ENCODE measurements around the gene ADK.
"Not testable (repeated sequence)": the region's sequence is repeated elsewhere in the genome, so short reads cannot be mapped to it uniquely, and the experiment has no call there.

ADK gene

DNA sequence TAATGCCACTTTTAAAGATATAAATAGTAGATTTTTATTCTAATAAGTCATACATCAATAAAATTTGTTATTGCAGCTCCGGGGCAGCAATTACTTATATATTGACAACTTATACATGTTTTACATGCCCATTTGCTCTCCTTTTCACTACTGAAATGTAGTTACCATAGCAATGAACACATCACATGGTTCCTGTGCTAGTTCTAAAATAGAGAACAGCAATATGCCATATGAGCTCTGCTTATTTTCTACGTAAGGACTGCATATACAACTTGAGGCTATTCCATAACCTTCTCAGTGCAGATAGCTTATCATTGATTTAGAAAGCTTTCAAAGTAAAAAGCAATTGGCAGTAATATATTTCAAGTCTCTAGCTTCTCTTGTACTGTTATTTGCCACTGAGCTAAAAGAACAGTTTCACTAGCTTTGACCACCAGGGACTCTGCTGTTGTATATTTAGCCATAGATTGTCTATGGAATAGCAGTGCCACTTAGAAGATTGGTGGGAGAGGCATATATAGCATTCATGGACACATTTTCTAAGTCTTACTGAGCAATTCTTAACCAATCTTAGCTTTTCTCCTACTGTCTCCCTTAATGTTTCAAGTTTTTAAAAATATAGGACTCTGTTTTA lies 405.2 kb downstream of the ADK start:
- no peak for DNase-seq (ENCODE audit: low read depth)

DNA sequence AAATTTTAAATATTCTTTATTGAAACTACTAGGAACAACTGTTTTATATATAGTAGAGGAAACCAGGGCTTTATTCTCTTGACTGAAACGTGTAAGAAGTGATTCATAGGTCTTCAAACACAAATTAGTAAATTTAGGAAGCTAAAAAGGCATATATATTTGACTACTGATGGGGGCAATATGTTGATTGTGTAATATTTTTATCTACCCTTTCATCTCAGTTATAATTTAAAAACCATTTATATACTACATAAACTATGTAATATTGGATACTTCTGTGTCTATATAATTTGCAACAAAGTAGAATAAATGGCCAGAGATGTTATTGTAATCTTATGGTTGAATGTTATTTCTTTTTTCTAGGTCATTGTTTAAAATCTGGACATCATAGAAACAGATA lies 406.1 kb downstream of the ADK start:
- DNase-seq (ENCODE audit: low read depth): no peak

DNA sequence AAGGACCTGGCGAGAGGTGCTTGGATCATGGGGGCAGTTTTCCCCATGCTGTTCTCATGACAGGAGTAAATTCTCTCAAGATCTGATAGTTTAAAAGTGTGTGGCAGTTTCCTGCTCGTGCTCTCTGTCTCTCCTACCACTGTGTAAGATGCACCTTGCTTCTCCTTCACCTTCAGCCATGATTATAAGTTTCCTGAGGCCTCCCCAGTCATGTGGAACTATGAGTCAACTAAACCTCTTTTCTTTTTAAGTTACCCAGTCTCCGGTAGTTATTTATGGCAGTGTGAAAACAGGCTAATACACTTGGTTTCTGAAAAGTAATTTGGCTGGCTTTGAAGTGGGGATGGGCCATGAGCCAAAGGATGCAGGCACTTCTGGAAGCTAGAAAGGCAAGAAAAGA lies 407.4 kb downstream of the ADK start:
- DNase-seq (ENCODE audit: low read depth): no peak

DNA sequence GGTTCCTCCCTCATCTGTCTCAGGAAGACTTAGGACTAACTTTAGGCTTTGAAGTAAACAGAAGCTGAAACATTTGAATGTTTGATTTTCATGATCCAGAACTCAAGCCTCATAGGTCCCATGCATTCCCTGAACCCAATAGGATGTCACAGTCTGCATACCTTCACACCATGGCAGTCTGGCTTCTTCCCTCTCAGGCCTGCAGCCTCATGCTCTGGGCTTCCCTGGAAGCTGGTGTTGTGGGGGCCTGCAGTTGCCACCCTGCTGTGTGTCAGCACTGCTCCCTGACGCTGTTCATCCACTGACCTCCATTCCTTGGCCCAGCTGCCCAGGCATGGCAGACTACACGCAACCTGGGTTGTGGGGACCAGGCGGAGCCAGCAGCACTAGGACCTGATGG lies 407.9 kb downstream of the ADK start:
- no peak for DNase-seq (ENCODE audit: low read depth)

DNA sequence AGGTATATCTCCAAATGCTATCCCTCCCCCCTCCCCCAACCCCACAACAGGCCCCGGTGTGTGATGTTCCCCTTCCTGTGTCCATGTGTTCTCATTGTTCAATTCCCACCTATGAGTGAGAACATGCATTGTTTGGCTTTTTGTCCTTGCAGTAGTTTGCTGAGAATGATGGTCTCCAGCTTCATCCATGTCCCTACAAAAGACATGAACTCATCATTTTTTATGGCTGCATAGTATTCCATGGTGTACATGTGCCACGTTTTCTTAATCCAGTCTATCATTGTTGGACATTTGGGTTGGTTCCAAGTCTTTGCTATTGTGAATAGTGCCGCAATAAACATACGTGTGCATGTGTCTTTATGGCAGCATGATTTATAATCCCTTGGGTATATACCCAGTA lies 417.9 kb downstream of the ADK start:
- DNase-seq (ENCODE audit: low read depth): not testable (repeated sequence)

DNA sequence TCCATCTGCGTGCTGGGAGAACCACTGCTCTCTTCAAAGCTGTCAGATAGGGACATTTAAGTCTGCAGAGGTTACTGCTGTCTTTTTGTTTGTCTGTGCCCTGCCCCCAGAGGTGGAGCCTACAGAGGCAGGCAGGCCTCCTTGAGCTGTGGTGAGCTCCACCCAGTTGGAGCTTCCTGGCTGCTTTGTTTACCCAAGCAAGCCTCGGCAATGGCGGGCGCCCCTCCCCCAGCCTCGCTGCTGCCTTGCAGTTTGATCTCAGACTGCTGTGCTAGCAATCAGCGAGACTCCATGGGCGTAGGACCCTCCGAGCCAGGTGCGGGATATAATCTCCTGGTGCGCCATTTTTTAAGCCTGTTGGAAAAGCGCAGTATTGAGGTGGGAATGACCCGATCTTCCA lies 422.5 kb downstream of the ADK start:
- DNase-seq (ENCODE audit: low read depth): not testable (repeated sequence)

DNA sequence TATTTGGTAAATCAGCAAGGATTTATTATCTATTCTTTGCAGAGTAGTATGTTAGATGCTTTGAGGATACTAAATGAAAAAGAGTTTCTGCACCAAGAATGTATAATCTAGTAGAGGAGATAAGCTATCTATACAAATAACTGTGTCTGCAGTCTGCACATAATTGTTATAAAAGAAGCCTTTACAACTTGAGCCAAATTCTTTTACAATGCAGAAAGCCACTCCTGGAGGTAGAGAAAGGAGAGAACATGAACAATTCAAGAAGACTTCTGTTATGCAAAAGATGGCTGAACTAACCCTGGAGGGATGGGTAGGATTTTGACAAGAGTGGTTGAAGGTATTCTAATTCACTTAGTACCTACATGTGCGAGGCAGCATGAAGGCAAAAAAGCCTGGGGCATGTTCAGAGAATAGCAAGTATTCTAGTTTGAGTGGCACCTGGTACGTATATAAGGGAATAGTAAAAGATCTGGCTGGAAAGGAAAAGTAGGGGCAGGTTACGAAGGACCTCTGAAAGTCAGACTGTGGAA lies 424.2 kb downstream of the ADK start:
- DNase-seq (ENCODE audit: low read depth): no peak

DNA sequence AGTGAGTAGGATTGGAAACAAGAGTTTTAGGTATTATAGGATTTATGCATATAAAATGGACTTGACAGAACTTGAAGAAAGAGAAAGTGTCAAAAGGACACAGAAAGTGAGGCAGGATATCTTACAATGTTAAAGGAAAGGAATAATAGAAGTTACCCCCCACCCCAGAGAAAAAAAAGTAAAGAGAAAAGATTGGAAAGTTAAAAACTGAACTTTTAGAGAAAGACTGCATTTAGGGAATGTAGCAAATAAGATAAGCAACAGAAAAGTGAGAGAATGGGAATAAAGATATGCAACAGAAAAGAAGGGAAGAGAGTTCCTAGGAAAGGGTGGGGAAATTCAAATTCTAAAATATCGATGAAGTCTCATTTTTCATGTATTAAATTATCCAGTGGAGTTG lies 424.9 kb downstream of the ADK start:
- DNase-seq (ENCODE audit: low read depth): no peak

DNA sequence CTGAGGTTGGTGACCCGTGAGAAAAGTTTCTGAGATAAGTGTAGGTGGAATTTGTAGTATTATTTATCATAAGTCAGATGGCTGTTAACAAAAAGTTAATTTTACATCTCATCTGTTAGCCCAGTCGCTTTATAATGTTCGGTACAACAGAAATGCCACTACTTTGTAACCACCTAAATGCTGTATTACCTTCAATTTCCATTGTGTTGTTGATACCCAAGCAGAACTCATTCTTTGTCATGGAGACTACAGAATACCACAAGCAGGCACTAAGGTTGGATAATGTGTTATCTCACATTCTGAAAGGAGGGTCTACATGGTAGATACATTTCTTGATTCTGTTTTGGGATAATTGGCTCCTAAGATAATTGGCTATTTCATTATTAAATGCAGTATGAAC lies 425.6 kb downstream of the ADK start:
- DNase-seq (ENCODE audit: low read depth): no peak

DNA sequence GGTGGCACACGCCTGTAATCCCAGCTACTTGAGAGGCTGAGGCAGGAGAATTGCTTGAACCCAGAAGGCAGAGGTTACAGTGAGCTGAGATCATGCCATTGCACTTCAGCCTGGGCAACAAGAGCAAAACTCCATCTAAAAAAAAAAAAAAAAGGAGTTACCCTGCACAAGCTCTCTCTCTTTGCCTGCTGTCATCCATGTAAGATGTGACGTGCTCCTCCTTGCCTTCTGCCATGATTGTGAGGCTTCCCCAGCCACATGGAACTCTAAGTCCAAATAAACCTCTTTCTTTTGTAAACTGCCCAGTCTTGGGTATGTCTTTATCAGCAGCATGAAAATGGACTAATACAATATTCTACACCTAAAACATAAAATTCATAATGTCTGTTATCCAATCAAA lies 429.4 kb downstream of the ADK start:
- not testable (repeated sequence) for DNase-seq (ENCODE audit: low read depth)

DNA sequence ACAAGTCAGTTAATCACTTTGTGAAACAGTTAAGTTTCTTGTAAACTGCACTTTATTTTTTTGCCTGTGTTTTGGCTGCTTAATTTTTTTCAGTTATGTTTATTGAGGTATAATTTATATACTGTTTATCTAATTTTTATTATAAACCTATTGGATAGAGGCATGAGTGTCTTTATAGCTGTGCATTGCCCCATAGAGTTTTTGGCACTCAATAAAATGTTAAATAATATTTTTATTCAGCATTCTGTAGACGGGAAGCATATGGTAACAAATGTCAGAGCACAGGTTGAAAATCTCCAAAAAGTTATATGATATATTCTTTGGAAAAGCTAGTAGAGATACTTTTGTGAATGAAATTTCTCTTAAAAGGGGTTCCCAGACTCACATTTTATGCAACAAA lies 431.5 kb downstream of the ADK start:
- DNase-seq (ENCODE audit: low read depth): no peak

DNA sequence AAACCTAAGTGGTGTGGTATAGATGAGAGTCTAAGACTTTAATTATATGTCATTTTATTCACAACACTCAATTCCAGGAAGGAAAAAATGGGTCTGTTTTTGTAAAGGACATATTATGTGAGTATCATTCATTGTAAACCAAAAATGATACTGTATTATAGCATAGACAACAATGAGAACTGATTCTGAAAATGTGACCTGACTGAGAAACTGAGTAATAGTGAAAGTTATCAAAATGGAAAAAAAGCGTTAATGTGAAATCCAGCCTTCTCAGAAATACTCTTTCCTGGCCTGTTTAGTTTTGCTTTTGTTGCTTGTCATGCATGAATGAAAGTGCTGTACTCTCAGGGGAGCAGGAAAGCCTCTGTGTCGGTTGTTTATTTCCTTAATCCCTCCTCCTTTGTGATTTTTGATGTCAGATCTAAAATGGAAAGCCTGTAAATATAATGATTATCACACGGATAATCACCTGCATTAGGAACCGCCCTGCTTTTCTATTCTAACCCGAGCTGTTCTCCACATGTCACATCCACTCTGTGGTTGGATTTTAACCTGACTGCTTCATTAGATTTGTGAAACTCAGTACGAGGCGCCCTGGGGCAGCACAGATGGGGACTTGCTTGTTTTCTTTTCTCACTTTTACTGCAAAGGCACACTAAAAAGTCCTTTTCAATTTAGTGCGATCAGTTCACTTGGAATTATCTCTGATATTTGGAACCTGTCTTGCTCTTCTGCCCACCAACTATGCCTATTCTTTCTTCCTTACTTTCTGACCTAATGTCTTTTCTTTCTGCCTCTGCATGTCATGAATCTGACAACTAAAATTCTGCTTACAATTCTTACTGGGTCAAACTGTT lies 434.4 kb downstream of the ADK start:
- DNase-seq (ENCODE audit: low read depth): peak; percentile 12

DNA sequence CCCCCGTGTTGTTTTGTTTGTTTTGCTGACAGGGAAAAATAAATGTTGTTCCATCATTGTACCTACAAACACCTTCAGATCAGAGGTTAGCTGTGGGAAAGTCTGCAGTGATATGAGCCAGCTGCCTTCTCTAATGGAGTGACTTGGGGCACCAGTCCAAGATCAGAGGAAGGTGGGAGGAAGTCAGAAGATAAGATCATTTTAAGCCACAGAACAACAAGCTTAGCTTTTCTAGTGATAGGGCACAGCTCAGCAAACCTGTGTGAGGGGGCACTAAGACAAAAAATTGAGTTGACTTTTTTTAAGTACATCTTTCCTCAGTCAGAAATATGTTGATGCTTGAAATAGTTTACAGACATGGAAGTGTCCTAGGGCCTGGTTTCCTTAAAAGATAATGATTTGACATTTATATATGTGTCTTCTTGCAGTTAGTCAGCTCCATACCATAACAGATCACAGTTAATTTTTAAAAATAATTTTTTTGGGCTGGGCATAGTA lies 435.1 kb downstream of the ADK start:
- DNase-seq (ENCODE audit: low read depth): no peak

DNA sequence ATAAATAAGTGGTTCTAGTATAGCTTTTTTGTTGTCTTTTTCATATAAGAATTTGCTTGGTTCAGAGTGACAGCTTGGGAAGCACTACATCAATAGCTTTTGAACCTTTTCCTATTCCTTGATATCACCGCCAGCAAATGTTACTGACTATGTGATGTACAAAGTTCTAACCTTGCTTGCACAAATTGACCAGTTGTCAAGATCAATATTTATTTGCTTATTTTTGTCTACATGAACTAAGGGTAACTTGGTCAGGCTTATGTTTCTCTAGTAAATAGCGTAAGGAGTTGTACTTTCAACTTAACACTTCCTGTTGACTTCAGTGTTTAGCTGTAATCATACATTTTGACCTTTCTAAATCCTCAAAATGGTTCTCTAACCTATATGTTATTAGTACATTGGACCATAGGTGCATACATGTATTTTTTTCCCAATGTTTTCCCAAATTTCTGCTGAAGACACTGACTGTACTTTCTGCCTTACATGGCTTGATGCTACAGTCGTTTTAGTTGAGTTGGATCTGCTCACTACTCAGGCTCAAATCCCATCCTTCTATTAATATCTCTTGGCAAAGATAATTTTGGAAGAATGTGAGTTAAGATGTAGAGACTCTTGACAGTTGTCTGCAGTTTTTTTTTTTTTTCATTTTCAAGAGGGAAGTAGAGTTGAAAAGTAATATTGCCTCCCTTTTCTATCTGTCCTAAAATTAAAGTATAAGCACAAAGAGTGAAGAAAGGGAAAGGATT lies 436.3 kb downstream of the ADK start:
- DNase-seq (ENCODE audit: low read depth): no peak

DNA sequence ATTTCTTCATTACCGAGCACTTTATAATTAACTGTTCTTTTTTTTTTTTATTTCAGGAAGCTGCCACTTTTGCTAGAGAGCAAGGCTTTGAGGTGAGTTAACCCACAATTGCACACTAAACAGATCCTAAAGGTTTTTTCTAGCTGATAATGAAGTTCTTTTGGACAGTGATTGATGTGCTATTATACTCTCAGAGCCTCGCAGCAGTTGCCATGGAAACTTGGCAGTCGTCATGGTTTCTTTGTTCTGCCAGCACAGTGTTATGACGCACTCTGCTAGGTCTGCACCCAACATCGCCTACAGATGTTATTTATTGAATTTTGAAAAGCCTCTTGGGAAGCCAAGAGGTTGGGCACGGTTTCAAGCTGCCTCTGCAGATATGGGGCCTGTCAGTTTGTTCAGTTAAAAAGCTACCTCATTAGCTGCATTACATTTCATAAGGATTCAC lies 438.2 kb downstream of the ADK start:
- DNase-seq (ENCODE audit: low read depth): peak; percentile 94

DNA sequence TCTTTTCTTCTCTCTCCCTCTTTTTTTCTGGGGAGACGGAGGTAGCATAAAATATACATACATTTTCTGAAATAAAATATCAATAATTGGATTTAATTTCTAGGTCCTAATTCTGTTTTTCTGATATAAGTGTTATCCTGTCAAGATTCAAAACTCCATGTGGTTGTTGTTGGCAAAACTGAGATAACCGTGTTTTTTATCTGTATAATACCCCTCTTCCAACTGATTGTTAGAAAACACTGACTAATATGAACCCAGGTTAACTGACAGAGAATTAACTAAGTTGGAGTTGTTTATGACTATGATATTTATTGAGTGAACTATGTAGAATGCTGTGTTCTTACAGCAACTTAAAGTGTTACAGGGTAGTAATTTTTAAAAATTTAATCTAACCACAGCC lies 438.8 kb downstream of the ADK start:
- no peak for DNase-seq (ENCODE audit: low read depth)

DNA sequence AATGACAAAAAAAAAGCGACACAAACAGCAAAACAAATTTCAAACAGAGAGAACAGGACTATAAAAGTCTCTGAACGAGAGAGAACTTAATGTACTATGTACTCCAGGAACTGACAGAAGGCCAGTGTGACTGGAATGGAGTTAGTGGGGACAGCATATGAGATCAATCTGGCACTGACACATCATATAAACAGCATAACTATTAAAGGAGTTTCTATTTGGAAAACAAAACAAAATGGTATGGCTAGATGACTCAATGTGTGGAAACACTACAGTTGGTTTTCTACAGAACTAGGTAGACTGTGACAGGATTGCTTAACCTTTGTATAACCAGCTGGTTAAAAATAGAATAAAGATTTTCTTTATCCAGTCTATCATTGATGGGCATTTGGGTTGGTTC lies 442.4 kb downstream of the ADK start:
- peak; percentile 14 for DNase-seq (ENCODE audit: low read depth)

DNA sequence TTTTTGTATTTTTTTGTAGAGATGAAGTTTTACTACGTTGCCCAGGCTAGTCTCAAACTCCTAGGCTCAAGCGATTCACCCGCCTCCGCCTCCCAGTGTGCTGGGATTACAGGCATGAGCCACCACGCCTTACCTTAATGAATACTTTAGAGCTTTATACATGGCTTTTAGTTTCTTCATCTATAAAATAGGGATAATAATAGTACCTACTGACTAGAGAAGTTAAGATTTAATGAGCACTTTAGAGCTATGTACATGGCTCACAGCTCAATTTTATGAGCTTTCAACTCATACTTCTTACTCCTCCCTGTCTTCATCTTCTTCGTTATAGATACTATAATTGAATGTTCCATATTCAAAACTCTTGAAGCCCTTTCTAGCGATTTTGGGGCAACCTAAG lies 445.7 kb downstream of the ADK start:
- DNase-seq (ENCODE audit: low read depth): no peak

DNA sequence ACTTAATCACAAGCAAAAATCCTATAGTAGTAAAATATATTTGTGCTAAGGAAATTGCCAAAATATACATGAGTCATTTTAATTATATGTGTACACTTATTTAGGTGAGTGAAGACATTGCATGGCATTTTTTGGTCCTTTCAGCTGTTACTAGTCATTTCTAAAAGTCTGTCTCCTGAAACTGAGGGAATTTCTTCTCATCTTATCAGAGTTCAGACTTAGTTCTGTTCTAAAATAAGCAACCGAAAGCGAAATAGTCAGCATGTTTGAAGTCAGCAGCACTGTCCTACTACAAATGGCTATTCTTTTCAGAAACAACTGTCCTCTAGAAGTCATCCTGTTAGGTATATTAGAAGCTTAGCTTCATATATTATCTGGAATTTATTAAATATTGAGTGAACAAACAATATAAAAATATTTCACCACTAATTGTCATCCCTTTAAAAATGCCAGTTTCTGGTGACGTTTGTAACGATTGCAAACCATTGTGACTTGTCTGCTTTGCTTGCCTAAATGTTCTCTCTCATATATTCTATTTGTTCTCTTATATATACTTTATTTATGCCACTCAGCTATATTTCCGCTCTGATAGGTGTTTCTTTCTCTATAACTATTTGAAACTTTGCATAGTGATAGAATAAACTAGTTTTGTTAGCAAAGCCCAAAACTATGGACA lies 448.0 kb downstream of the ADK start:
- no peak for DNase-seq (ENCODE audit: low read depth)

DNA sequence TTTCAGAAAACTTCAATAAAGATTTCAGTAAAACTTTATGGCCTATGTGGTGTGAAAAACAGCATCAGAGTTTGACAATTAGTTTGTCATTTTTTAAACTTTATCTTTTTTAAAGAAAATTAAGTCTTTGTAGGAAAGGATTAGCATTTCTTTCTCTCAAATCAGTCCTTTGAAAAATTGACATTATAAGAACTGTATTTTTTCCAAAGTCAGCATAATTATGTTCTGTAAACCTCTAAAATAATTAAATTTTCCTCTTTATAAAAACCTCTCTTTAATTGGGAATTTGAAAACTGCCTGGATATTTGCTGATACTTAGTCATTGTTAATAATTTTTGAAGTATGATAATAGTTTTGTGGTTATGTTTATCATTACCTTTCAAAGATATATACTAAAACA lies 448.7 kb downstream of the ADK start:
- DNase-seq (ENCODE audit: low read depth): no peak

DNA sequence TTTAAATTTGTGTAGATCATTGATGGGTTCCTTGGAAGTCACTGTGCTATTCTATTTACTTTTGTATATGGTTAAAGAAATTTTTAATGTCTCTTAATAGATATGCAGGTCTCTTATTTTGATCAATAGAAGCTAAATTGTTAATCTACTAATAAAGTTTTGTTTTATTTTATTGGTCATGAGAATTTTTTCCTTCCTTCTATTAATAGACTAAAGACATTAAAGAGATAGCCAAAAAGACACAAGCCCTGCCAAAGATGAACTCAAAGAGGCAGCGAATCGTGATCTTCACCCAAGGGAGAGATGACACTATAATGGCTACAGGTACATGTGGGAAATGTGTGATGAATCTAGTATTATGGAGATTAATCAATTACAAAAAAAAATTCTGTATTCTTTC lies 449.1 kb downstream of the ADK start:
- DNase-seq (ENCODE audit: low read depth): no peak

DNA sequence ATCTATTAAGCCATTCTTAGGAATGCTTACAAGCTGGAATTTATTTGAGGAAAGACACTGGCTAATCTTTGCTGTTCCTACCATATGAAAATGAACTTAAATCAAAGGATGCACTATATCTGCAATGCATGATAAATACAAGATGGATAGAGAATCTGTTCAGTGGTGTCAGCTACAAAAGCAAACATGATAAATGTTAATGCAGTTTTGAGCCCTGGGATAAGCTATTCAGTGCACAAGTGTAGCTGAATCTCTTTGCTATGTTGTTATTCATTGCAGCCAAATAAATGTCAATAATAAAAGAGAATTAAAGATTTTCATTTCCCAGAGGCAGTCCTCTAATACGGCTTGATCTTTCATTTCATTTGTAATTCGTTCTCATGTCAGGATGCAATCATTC lies 451.6 kb downstream of the ADK start:
- DNase-seq (ENCODE audit: low read depth): no peak
